GM06990 (cell line): ENCODE data around the gene RYR2.
"Not testable (repeated sequence)": the region's sequence is repeated elsewhere in the genome, so short reads cannot be mapped to it uniquely, and the experiment has no call there.

Source experiments
- DNase-seq: peaks from one replicate; pipeline ENCODE4 v3.0.0-alpha.2; 2011; ENCODE audit not compliant: insufficient read length; ENCODE audit errors: extremely low read depth
- H3K27me3 ChIP-seq: replicated peaks from 2 replicates; pipeline ENCODE4 v1.6.0; 2011; ENCODE audit warnings: low read length; ENCODE audit not compliant: control insufficient read depth, insufficient read depth
- H3K36me3 ChIP-seq: 2 replicates; pipeline ENCODE4 v1.5.1; 2011; ENCODE audit warnings: low read length; ENCODE audit not compliant: control insufficient read depth, insufficient read depth
- H3K4me3 ChIP-seq: replicated peaks from 2 replicates; pipeline ENCODE4 v1.5.1; 2011; ENCODE audit warnings: low read depth, mild to moderate bottlenecking, control low read depth, low read length
- TF ChIP-seq, protein P1 (sequence below): IDR thresholded peaks from 2 replicates; pipeline ENCODE4 v1.5.1; 2011; ENCODE audit warnings: low read length, control low read depth, mild to moderate bottlenecking, inconsistent platforms; ENCODE audit not compliant: insufficient read depth, poor library complexity, severe bottlenecking

The RYR2 gene

DNA sequence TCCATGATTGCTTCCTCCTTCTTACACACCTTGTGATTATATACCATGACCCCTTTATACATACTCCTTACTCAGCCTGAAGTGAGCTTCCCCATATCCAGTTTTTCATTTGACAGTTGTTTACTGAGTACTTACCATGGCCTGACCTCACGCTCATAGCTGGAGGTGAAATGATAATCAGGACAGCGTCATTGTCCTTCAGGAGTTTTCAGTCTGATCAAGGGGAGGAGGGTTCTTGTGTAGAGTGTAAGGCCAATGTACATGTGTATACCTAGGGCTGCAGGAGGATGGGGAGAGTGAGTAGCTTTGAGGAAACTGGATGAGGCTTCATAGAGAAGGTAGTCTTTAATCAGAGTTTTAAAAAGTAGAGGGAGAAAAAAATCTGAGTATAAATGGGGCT is 325.8 kb downstream of the RYR2 start:
- Histone ChIP-seq H3K27me3 (no peaks in the 10 kb centered on the region), H3K4me3 (no peak overlapping the region), H3K36me3 (no peaks in the 10 kb centered on the region)
- no peak for DNase-seq
- TF ChIP-seq, protein P1, sequence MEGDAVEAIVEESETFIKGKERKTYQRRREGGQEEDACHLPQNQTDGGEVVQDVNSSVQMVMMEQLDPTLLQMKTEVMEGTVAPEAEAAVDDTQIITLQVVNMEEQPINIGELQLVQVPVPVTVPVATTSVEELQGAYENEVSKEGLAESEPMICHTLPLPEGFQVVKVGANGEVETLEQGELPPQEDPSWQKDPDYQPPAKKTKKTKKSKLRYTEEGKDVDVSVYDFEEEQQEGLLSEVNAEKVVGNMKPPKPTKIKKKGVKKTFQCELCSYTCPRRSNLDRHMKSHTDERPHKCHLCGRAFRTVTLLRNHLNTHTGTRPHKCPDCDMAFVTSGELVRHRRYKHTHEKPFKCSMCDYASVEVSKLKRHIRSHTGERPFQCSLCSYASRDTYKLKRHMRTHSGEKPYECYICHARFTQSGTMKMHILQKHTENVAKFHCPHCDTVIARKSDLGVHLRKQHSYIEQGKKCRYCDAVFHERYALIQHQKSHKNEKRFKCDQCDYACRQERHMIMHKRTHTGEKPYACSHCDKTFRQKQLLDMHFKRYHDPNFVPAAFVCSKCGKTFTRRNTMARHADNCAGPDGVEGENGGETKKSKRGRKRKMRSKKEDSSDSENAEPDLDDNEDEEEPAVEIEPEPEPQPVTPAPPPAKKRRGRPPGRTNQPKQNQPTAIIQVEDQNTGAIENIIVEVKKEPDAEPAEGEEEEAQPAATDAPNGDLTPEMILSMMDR, result no peak

DNA sequence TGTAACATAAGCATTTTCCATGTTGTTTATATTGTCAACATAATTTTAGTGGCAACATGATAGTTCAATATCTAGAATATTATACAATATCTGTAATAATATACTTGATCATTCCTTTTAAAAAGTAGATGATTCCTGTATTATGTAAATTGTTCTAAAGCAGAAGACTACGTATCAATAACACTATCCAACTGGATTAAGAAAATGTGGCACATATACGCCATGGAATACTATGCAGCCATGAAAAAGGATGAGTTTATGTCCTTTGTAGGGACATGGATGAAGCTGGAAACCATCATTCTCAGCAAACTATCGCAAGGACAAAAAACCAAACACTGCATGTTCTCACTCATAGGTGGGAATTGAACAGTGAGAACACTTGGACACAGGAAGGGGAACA is 329.5 kb downstream of the RYR2 start:
- H3K36me3 ChIP-seq, DNase-seq, H3K4me3 ChIP-seq, H3K27me3 ChIP-seq: not testable (repeated sequence)

DNA sequence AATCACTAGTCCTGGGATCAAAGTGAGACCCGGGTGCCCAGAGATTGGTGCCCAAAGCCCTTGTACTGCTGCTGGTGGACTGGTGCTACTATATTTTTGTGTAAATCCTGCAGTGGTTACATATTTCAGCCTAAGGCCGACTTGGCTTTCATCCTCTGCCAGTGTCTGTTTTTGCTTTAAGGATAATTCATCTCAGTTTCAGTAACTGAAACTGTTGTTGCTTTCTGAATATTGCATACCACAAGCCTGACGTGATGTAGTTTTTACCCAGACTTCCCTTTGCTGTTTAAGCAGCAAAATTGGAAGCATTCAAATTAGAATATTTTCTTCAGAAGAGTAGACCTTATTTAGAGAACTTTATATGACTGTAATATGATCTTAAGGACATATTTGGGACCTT is 341.8 kb downstream of the RYR2 start:
- DNase-seq, result no peak
- Histone ChIP-seq H3K4me3 (no peak overlapping the region), H3K27me3 (no peaks in the 10 kb centered on the region), H3K36me3 (no peaks in the 10 kb centered on the region)
- TF ChIP-seq, protein P1, result no peak

DNA sequence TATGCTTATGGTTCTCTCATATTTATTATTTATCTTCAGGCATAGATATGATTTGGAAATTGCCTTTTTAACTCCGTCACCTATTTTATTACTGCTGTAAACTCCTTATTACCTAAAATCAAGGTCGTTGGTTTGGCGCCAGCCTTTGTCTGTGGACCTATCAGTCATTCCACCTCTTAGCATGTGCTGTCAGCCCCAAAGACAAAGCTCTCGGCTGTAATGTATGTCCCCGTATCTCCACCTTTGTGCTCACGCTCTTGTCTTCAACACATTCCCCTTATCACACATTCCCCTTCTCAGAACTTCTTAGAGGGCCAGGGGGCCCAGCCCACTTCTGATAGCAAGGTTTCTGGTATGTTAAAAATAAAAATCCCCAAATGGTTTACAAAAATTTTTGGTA is 342.2 kb downstream of the RYR2 start:
- TF ChIP-seq, protein P1, result no peak
- no peaks in the 10 kb centered on the region for H3K27me3 ChIP-seq
- DNase-seq, result no peak

DNA sequence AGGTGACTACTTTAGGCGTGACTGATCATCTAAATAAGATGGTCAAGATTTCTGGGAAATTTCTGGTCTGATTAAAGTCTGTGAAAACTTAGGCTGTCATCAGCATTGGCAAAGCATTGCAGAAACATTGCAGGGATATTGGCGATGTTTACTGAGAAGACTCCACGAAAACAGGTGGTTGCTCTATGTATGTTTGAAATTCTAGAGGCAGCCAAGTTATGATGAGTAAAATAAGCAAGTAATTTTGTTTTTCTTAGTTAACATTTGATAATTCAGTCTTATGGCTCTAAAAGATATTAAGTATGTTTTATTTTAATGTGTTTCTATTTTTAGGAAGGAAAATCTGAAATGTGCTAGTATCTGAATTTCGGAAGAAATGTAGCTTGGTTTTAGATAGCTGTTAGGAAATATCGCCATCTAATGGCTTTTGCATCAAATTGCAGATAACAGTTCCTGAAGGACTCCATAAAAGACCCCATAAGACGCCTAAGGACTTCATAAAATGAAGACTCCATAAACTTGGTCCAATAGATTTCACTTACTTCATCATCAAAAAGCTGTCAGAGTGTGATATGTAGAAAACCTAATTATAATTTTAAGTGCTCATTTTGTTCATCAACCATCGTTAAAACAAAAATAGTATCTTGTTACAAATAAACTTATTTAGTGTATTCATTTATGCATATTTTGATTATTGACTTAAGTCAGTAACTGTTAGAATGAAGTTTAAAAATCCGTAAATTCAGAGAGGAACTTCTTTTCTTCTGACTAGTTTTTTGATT is 344.6 kb downstream of the RYR2 start:
- Histone ChIP-seq H3K36me3 (no peaks in the 10 kb centered on the region), H3K4me3 (no peak overlapping the region), H3K27me3 (no peaks in the 10 kb centered on the region)
- DNase-seq, result no peak
- TF ChIP-seq, protein P1, result peak; percentile 56

More for the DNA sequence above, 342.2 kb downstream of the RYR2 start:
- no peaks in the 10 kb centered on the region for H3K36me3 ChIP-seq
- H3K4me3 ChIP-seq, result no peak overlapping the region

DNA sequence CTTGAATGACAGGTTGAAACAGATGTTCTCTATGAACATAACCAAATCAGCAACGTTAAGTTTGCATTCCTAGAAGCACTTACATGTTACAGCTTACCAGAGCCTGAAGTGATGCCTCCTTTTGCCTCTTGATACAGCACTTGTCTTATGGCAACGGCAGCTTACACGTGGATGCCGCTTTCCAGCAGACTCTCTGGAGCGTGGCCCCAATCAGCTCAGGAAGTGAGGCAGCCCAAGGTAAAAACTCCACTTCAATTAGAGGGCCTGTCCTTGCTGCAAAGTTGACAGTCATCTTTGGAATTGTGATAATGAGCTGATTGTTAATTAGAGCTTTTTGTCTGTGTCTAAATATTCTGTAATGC is 345.1 kb downstream of the RYR2 start:
- Histone ChIP-seq H3K27me3 (no peaks in the 10 kb centered on the region), H3K36me3 (no peaks in the 10 kb centered on the region), H3K4me3 (no peak overlapping the region)
- TF ChIP-seq, protein P1, result no peak
- DNase-seq, result no peak
